AG10803 (cell line): Measurements from ENCODE around the gene SLC8A1.

ENCODE experiments used
- DNase-seq: peaks from one replicate; pipeline ENCODE4 v3.0.0; 2010; ENCODE audit warnings: low read depth
- H3K4me3 ChIP-seq: 2 replicates; pipeline ENCODE4 v1.5.1; 2011; ENCODE audit warnings: mild to moderate bottlenecking, low read length, control low read depth
- CTCF ChIP-seq: conservative IDR thresholded peaks from 2 replicates; pipeline ENCODE4 v1.5.1; 2011; ENCODE audit warnings: mild to moderate bottlenecking, low read length, control low read depth, inconsistent platforms

Gene SLC8A1

GRCh38 chr2:40369267-40370006 lies 82.5 kb downstream of the SLC8A1 start:
- DNase-seq: no peak
- H3K4me3 ChIP-seq: no peak overlapping the region
- TF ChIP-seq CTCF: no peak

GRCh38 chr2:40367652-40368051 lies 84.2 kb downstream of the SLC8A1 start:
- no peak for TF ChIP-seq CTCF
- H3K4me3 ChIP-seq: no peak overlapping the region
- DNase-seq: peak; percentile 51

GRCh38 chr2:40367032-40367431 lies 84.9 kb downstream of the SLC8A1 start:
- no peak for TF ChIP-seq CTCF
- no peak for DNase-seq
- H3K4me3 ChIP-seq: no peak overlapping the region

GRCh38 chr2:40364151-40364874 lies 87.6 kb downstream of the SLC8A1 start:
- DNase-seq: peak; percentile 59
- no peak for TF ChIP-seq CTCF
- peak overlapping the region; percentile 49 for H3K4me3 ChIP-seq

GRCh38 chr2:40363631-40364030 lies 88.3 kb downstream of the SLC8A1 start:
- no peak for TF ChIP-seq CTCF
- H3K4me3 ChIP-seq: peak overlapping the region; percentile 49
- DNase-seq: peak; percentile 77

GRCh38 chr2:40363231-40363630 lies 88.7 kb downstream of the SLC8A1 start:
- TF ChIP-seq CTCF: no peak
- peak overlapping the region; percentile 49 for H3K4me3 ChIP-seq
- DNase-seq: peak; percentile 23

- no peak for TF ChIP-seq CTCF
- no peak overlapping the region for H3K4me3 ChIP-seq
- no peak for DNase-seq
Observed at GRCh38 chr2:40361478-40361877, 90.4 kb downstream of the SLC8A1 start.
